Measurements from ENCODE around the gene PPM1M. TPM values are rescaled to one million over a fixed set of nuclear protein-coding genes. Genes with fewer than 3 reads are reported as not detected.
A peak's percentile ranks its signal among the peaks of the same experiment; 100 is the strongest.

Gene PPM1M
- total and polyA plus RNA-seq, 2 experiments from 2014 or later = 21.6 to 35.7 TPM

DNA sequence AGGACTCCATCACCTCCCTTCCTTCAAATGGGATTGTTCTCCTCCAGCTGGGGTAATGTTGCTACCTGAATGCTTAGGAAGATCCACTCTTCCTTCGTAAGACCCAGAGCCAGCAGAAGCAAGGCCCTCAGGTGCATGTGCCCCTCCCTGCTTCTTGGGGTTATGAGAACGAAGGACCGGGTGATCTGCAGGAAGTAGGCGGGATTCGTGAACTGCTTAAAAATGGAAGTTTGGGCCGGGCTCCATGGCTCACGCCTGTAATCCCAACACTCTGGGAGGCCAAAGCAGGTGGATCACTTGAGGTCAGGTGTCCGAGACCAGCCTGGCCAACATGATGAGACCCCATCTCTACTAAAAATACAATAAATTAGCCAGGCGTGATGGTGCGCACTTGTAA lies 28.2 kb upstream of the PPM1M start:
- H4K20me1 ChIP-seq (ENCODE audit: insufficient read depth) = no peaks in the 10 kb centered on the region
- H3K9ac ChIP-seq = no peak overlapping the region
- in situ Hi-C loops (cut with MboI) = no loop called here
- no peaks in the 10 kb centered on the region for H3K9me2 ChIP-seq (ENCODE audit: insufficient read depth)
- DNase-seq = no peak
- WGBS, 2 experiments (ENCODE audit: low coverage in 1 of 2, low lambda C conversion rate in 2 of 2, missing lambda C conversion rate in 2 of 2) = 85 to 91% methylated on average over 10 of the region's 10 CpGs
- H3K9me3 ChIP-seq (ENCODE audit: low read depth) = no peaks in the 10 kb centered on the region
- H3K79me2 ChIP-seq (ENCODE audit: insufficient read depth) = no peaks in the 10 kb centered on the region
- H2AFZ ChIP-seq = no peak overlapping the region
- H3K36me3 ChIP-seq (ENCODE audit: low read depth) = peaks cover 19% of the 10 kb centered on the region; the same call in 1 of the 2 replicates
- H3K27ac ChIP-seq = 0 out of 2 replicates have a peak overlapping the region, but pooled peaks have one; percentile 0
- H3K27me3 ChIP-seq (replicated peaks; ENCODE audit: insufficient read depth) = no peaks in the 10 kb centered on the region
- H3F3A ChIP-seq (ENCODE audit: insufficient read depth) = peaks cover 31% of the 10 kb centered on the region
- peaks cover 13% of the 10 kb centered on the region for H3K4me1 ChIP-seq (ENCODE audit: insufficient read depth)
- peak overlapping the region; percentile 48 for H3K4me2 ChIP-seq (ENCODE audit: unreplicated experiment)
- H3K4me3 ChIP-seq = no peak overlapping the region
- no peak for TF ChIP-seq EZH2 (IDR thresholded peaks at IDR 0.05; ENCODE audit: insufficient read depth, poor library complexity, severe bottlenecking)
- TF ChIP-seq EZH2phosphoT487 (IDR thresholded peaks at IDR 0.05; ENCODE audit: insufficient read depth, low read depth) = no peak

DNA sequence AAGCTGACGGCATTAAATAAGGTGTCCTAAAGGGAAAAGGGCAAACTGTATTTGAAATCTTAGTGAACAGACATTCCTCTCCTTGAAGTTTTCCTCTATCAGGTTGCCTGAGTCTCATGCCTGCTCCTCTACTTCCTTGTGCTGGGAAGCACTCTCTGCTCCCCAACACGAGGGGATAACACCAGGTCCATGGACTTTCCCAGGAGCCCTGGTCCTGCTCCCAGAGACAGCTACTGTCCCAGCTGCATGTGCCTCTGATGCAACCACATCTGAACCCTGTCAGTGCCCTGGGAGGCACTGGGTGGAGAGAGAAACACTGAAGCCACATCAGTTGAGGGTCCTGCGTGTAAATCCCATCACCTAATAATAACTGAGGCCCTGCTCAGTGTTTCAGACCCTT lies 27.5 kb upstream of the PPM1M start:
- peaks cover 16% of the 10 kb centered on the region; the same call in 1 of the 2 replicates for H3K36me3 ChIP-seq (ENCODE audit: low read depth)
- in situ Hi-C loops (cut with MboI) = no loop called here
- 91 to 93% methylated on average over 3 of the region's 3 CpGs for WGBS, 2 experiments (ENCODE audit: low coverage in 1 of 2, low lambda C conversion rate in 2 of 2, missing lambda C conversion rate in 2 of 2)
- no peak overlapping the region for H3K4me2 ChIP-seq (ENCODE audit: unreplicated experiment)
- no peaks in the 10 kb centered on the region for H4K20me1 ChIP-seq (ENCODE audit: insufficient read depth)
- H3K9me3 ChIP-seq (ENCODE audit: low read depth) = no peaks in the 10 kb centered on the region
- no peaks in the 10 kb centered on the region for H3K79me2 ChIP-seq (ENCODE audit: insufficient read depth)
- no peak overlapping the region for H3K4me3 ChIP-seq
- TF ChIP-seq EZH2 (IDR thresholded peaks at IDR 0.05; ENCODE audit: insufficient read depth, poor library complexity, severe bottlenecking) (no peak), EZH2phosphoT487 (IDR thresholded peaks at IDR 0.05; ENCODE audit: insufficient read depth, low read depth) (no peak)
- DNase-seq = no peak
- H3K27ac ChIP-seq = no peak overlapping the region
- H2AFZ ChIP-seq = no peak overlapping the region
- H3K4me1 ChIP-seq (ENCODE audit: insufficient read depth) = peaks cover 13% of the 10 kb centered on the region
- H3K27me3 ChIP-seq (replicated peaks; ENCODE audit: insufficient read depth) = no peaks in the 10 kb centered on the region
- H3F3A ChIP-seq (ENCODE audit: insufficient read depth) = peaks cover 31% of the 10 kb centered on the region
- H3K9me2 ChIP-seq (ENCODE audit: insufficient read depth) = no peaks in the 10 kb centered on the region
- H3K9ac ChIP-seq = no peak overlapping the region

DNA sequence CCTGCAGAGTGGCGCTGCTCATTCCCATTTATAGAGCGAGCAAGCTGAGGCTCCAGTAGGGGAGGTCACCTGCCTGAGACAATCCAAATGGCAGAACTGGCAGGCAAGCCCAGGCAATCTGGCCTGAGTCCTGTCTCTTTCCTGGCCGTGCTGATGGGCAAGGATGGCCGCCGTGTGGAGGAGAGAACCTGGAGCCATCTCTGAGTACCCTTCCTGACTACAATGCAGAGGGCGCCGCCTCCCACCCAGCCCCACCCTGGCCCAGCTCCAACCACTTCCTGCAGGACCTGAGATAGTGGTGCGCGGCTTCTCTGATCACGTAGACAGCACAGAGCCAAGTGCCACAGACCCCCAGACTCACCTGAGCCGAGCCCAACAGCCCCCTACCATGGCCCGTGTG lies 27.1 kb upstream of the PPM1M start:
- no peaks in the 10 kb centered on the region for H3K27me3 ChIP-seq (replicated peaks; ENCODE audit: insufficient read depth)
- H2AFZ ChIP-seq = no peak overlapping the region
- 94 to 96% methylated on average over 12 of the region's 12 CpGs for WGBS, 2 experiments (ENCODE audit: low coverage in 1 of 2, low lambda C conversion rate in 2 of 2, missing lambda C conversion rate in 2 of 2)
- H3K4me2 ChIP-seq (ENCODE audit: unreplicated experiment) = no peak overlapping the region
- TF ChIP-seq EZH2phosphoT487 (IDR thresholded peaks at IDR 0.05; ENCODE audit: insufficient read depth, low read depth) (no peak), EZH2 (IDR thresholded peaks at IDR 0.05; ENCODE audit: insufficient read depth, poor library complexity, severe bottlenecking) (no peak)
- peaks cover 11% of the 10 kb centered on the region; the same call in 1 of the 2 replicates for H3K36me3 ChIP-seq (ENCODE audit: low read depth)
- in situ Hi-C loops (cut with MboI) = no loop called here
- H3K9ac ChIP-seq = no peak overlapping the region
- H4K20me1 ChIP-seq (ENCODE audit: insufficient read depth) = no peaks in the 10 kb centered on the region
- no peak overlapping the region for H3K27ac ChIP-seq
- H3K4me3 ChIP-seq = no peak overlapping the region
- H3F3A ChIP-seq (ENCODE audit: insufficient read depth) = peaks cover 29% of the 10 kb centered on the region
- H3K9me2 ChIP-seq (ENCODE audit: insufficient read depth) = no peaks in the 10 kb centered on the region
- no peak for DNase-seq
- H3K4me1 ChIP-seq (ENCODE audit: insufficient read depth) = peaks cover 13% of the 10 kb centered on the region
- no peaks in the 10 kb centered on the region for H3K9me3 ChIP-seq (ENCODE audit: low read depth)
- no peaks in the 10 kb centered on the region for H3K79me2 ChIP-seq (ENCODE audit: insufficient read depth)

DNA sequence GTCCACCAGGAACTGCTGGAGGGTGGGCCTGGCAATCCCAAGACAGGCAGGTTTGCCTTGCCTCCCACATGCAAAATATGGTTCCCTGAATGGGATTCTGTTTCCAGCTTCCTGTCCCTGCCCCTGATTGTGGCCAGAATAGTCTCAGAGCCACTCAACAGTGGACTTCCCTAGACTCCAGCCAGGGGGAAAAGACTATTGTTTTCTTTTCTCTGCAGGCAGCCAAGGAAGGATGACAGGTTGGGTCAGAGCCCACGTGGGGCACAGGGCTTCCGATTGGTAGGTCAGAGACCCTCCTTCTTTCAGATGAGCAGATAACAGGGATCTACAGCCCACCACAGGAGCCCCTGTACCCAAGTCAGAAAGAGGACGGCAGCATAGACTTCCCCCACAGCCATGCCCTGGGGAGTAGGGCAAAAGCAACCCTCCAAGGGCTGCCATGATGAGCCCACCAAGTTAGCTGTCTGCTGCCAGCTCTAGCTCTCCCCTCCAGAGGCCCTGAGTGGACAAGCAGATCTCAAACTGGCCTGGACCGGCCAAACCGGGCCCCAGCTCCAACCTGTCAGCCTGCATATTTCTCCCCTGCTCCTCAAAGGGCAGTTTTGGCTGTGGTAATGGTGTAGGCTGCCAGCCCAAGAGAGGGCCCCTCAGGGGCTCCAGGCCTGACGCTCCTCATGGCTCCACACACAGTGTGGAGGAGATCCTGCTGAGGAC lies 26.5 kb upstream of the PPM1M start:
- Histone ChIP-seq H3K4me1 (ENCODE audit: insufficient read depth) (peaks cover 13% of the 10 kb centered on the region), H2AFZ (no peak overlapping the region), H3K4me3 (no peak overlapping the region), H3K79me2 (ENCODE audit: insufficient read depth) (no peaks in the 10 kb centered on the region), H4K20me1 (ENCODE audit: insufficient read depth) (no peaks in the 10 kb centered on the region), H3K36me3 (ENCODE audit: low read depth) (0 out of 2 replicates have a peak, but pooled peaks cover 5% of the 10 kb centered on the region), H3K27me3 (replicated peaks; ENCODE audit: insufficient read depth) (no peaks in the 10 kb centered on the region), H3K27ac (no peak overlapping the region), H3K4me2 (ENCODE audit: unreplicated experiment) (no peak overlapping the region), H3K9me3 (ENCODE audit: low read depth) (no peaks in the 10 kb centered on the region), H3K9me2 (ENCODE audit: insufficient read depth) (no peaks in the 10 kb centered on the region), H3F3A (ENCODE audit: insufficient read depth) (peaks cover 24% of the 10 kb centered on the region), H3K9ac (no peak overlapping the region)
- WGBS, 2 experiments (ENCODE audit: low coverage in 1 of 2, low lambda C conversion rate in 2 of 2, missing lambda C conversion rate in 2 of 2) = 80 to 81% methylated on average over 6 of the region's 6 CpGs
- DNase-seq = no peak
- in situ Hi-C loops (cut with MboI) = no loop called here
- TF ChIP-seq EZH2phosphoT487 (IDR thresholded peaks at IDR 0.05; ENCODE audit: insufficient read depth, low read depth) (no peak), EZH2 (IDR thresholded peaks at IDR 0.05; ENCODE audit: insufficient read depth, poor library complexity, severe bottlenecking) (no peak)
